NOMO-1 treated with DMSO at 0.1 percent for 48 hours (cell line): ENCODE data around the gene NOP9.

Source experiments
- DNase-seq: peaks from one replicate; lab custom pipeline; 2025; ENCODE audit not compliant: unreplicated experiment; lab: John Stamatoyannopoulos, UW

NOP9 gene

GRCh38 chr14:24280797-24281460 lies 18.7 kb upstream of the NOP9 start:
- DNase-seq = no peak

GRCh38 chr14:24281636-24282035 lies 18.0 kb upstream of the NOP9 start:
- DNase-seq = no peak

- DNase-seq = no peak
Measured at GRCh38 chr14:24282736-24283135, 16.9 kb upstream of the NOP9 start.

- DNase-seq = no peak
Measured at GRCh38 chr14:24283796-24284460, 15.7 kb upstream of the NOP9 start.

- DNase-seq = no peak
Measured at GRCh38 chr14:24284501-24285035, 15.1 kb upstream of the NOP9 start.

GRCh38 chr14:24285351-24285750 lies 14.3 kb upstream of the NOP9 start:
- DNase-seq = no peak

GRCh38 chr14:24286996-24287395 lies 12.7 kb upstream of the NOP9 start:
- no peak for DNase-seq

- DNase-seq = no peak
Measured at GRCh38 chr14:24289649-24290280, 9.9 kb upstream of the NOP9 start.

GRCh38 chr14:24290746-24291145 lies 8.9 kb upstream of the NOP9 start:
- DNase-seq = no peak

GRCh38 chr14:24291446-24292117 lies 8.1 kb upstream of the NOP9 start:
- no peak for DNase-seq

- DNase-seq = no peak
Measured at GRCh38 chr14:24292118-24292807, 7.4 kb upstream of the NOP9 start.

- DNase-seq = no peak
Measured at GRCh38 chr14:24293525-24293924, 6.1 kb upstream of the NOP9 start.

- peak; percentile 67 for DNase-seq
Measured at GRCh38 chr14:24296341-24297157, 3.1 kb upstream of the NOP9 start.

- DNase-seq = peak; percentile 15
Measured at GRCh38 chr14:24297190-24297964, 2.3 kb upstream of the NOP9 start.

- no peak for DNase-seq
Measured at GRCh38 chr14:24298892-24299254, 777 bp upstream of the NOP9 start.

- DNase-seq = no peak
Measured at GRCh38 chr14:24300326-24300980, 803 bp downstream of the NOP9 start.

GRCh38 chr14:24304019-24304387 lies 4.4 kb downstream of the NOP9 start:
- no peak for DNase-seq

- no peak for DNase-seq
Measured at GRCh38 chr14:24307156-24307574, 7.5 kb downstream of the NOP9 start.
